Skeletal muscle tissue (tissue), 4 donors: ENCODE measurements around the gene TEX10. TPM values are rescaled to one million over a fixed set of nuclear protein-coding genes. Genes with fewer than 3 reads are reported as not detected.

Experiments
- H3K27ac ChIP-seq: one replicate; pipeline ENCODE4 v1.7.0; 2013; ENCODE audit warnings: mild to moderate bottlenecking, low read depth, low read length, inconsistent platforms
- H3K27me3 ChIP-seq, 3 donors: one replicate each; pipeline ENCODE4 v1.7.0; 2013; ENCODE audit warnings: low read length in 3 of 3; ENCODE audit not compliant: control insufficient read depth in 3 of 3, insufficient read depth in 3 of 3
- H3K36me3 ChIP-seq, 3 donors: one replicate each; pipeline ENCODE4 v1.7.0; 2013; ENCODE audit warnings: low read length in 3 of 3; ENCODE audit not compliant: control insufficient read depth in 3 of 3, insufficient read depth in 3 of 3
- H3K4me1 ChIP-seq, 3 donors: one replicate each; pipeline ENCODE4 v1.7.0; 2013; ENCODE audit warnings: low read length in 3 of 3, mild to moderate bottlenecking in 3 of 3; ENCODE audit not compliant: control insufficient read depth in 3 of 3, insufficient read depth in 3 of 3
- H3K4me3 ChIP-seq, 3 donors: one replicate each; pipeline ENCODE4 v1.7.0; 2013; ENCODE audit warnings: low read length in 3 of 3
- H3K9ac ChIP-seq, 3 donors: one replicate each; pipeline ENCODE4 v1.7.0; 2013; ENCODE audit warnings: low read length in 3 of 3, mild to moderate bottlenecking in 3 of 3, moderate library complexity in 2 of 3, low read depth in 1 of 3
- H3K9me3 ChIP-seq, 3 donors: one replicate each; pipeline ENCODE4 v1.7.0; 2013; ENCODE audit warnings: low read length in 3 of 3; ENCODE audit not compliant: control insufficient read depth in 3 of 3
- total RNA-seq: library from RNA; depleted of rRNA; stranded (reverse); fragments of >200 nt; gene quantifications from one replicate; pipeline ENCODE4 v1.2.3, GENCODE V29; 2014
- donor health status: Osteomylitis.

TEX10 gene
- total RNA-seq, 1 donor from 2014 or later = 29.2 TPM

GRCh38 chr9:100277166-100277979 lies 75.4 kb downstream of the TEX10 start:
- Histone ChIP-seq H3K9ac (no peak overlapping the region), H3K27me3 (no peaks in the 10 kb centered on the region), H3K4me3 (no peak overlapping the region), H3K27ac (no peak overlapping the region), H3K9me3 (no peaks in the 10 kb centered on the region), H3K36me3 (peaks cover 5 to 11% (median 7%) of the 10 kb centered on the region in 3 donors), H3K4me1 (no peaks in the 10 kb centered on the region)

GRCh38 chr9:100269656-100270055 lies 83.1 kb downstream of the TEX10 start:
- Histone ChIP-seq H3K27ac (no peak overlapping the region), H3K36me3 (peaks cover 7 to 18% (median 10%) of the 10 kb centered on the region in 3 donors), H3K27me3 (no peaks in the 10 kb centered on the region), H3K9me3 (no peaks in the 10 kb centered on the region), H3K4me1 (no peaks in the 10 kb centered on the region), H3K9ac (no peak overlapping the region), H3K4me3 (no peak overlapping the region)

GRCh38 chr9:100268271-100268670 lies 84.5 kb downstream of the TEX10 start:
- no peaks in the 10 kb centered on the region for H3K4me1 ChIP-seq
- no peak overlapping the region for H3K4me3 ChIP-seq
- H3K36me3 ChIP-seq = peaks cover 8 to 19% (median 10%) of the 10 kb centered on the region in 3 donors
- H3K27me3 ChIP-seq = no peaks in the 10 kb centered on the region
- no peak overlapping the region for H3K9ac ChIP-seq
- H3K9me3 ChIP-seq = no peaks in the 10 kb centered on the region
- no peak overlapping the region for H3K27ac ChIP-seq

- Histone ChIP-seq H3K27me3 (no peaks in the 10 kb centered on the region), H3K36me3 (peaks cover 4 to 16% (median 5%) of the 10 kb centered on the region in 3 donors), H3K9me3 (no peaks in the 10 kb centered on the region), H3K4me1 (no peaks in the 10 kb centered on the region), H3K9ac (no peak overlapping the region), H3K4me3 (no peak overlapping the region), H3K27ac (no peak overlapping the region)
These were observed 85.5 kb downstream of the TEX10 start for GRCh38 chr9:100267211-100267610.

Other genes with a start within 250 kb of the TEX10 start
- gene MSANTD3, start 74.2 kb upstream of the TEX10 start, total RNA-seq = 15.7 TPM
- not detected for gene TMEFF1, start 120.2 kb upstream of the TEX10 start, total RNA-seq
- gene CAVIN4, start 225.1 kb upstream of the TEX10 start, total RNA-seq = 172 TPM